Loucy (cell line): ENCODE results near the gene OGFOD2.

ENCODE experiments used
- EZH2phosphoT487 ChIP-seq: fragments of 200-600 bp; IDR thresholded peaks from 2 replicates; pipeline ENCODE4 v1.6.1; 2018; ENCODE audit warnings: antibody characterized with exemption, mild to moderate bottlenecking, moderate library complexity, borderline replicate concordance
- TF ChIP-seq, protein P1 (sequence below): fragments of 200-600 bp; sonication (generic); conservative IDR thresholded peaks from 2 replicates; pipeline ENCODE4 v1.5.1; 2014; ENCODE audit warnings: mild to moderate bottlenecking, antibody characterized with exemption, low read length

DNA sequence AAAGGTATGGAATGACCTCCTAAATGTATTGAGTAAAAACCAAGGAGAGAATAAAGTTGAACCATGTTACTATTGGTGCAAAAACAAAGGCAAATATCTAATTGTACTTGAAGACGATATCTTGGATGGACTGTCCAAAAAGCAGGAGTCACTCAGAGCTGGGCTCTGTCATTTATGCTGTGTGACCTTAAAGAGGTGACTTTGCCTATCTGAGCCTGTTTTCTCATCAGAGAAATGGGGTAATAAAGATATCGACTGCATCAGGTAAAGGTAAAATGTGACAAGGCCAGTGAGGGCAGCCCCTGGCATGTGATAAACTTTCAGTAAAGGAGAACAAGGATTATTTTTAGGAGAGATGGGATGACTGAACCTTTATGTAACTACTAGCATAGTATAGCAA is 6.9 kb upstream of the OGFOD2 start:
- TF ChIP-seq, protein P1, sequence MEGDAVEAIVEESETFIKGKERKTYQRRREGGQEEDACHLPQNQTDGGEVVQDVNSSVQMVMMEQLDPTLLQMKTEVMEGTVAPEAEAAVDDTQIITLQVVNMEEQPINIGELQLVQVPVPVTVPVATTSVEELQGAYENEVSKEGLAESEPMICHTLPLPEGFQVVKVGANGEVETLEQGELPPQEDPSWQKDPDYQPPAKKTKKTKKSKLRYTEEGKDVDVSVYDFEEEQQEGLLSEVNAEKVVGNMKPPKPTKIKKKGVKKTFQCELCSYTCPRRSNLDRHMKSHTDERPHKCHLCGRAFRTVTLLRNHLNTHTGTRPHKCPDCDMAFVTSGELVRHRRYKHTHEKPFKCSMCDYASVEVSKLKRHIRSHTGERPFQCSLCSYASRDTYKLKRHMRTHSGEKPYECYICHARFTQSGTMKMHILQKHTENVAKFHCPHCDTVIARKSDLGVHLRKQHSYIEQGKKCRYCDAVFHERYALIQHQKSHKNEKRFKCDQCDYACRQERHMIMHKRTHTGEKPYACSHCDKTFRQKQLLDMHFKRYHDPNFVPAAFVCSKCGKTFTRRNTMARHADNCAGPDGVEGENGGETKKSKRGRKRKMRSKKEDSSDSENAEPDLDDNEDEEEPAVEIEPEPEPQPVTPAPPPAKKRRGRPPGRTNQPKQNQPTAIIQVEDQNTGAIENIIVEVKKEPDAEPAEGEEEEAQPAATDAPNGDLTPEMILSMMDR: no peak
- no peak for TF ChIP-seq EZH2phosphoT487
